GM23338 (cell line): ENCODE data around the gene EEF1G.

ENCODE experiments used
- CREB1 ChIP-seq: fragments of 250-450 bp; sonication (Bioruptor Pico); IDR thresholded peaks from 2 replicates; pipeline ENCODE4 v1.5.0; 2020; ENCODE audit warnings: low read depth, mild to moderate bottlenecking, moderate library complexity
- CTCF ChIP-seq, 2 experiments: fragments of 200-600 bp in 1 of 2; sonication (generic) in 1 of 2; conservative IDR thresholded peaks; 2 replicates each; pipeline versions ENCODE4 v1.5.1 to v1.6.1; 2016 to 2017; ENCODE audit warnings: antibody characterized with exemption in 2 of 2, low read depth in 2 of 2, mild to moderate bottlenecking in 2 of 2, moderate library complexity in 1 of 2
- ETS1 ChIP-seq: IDR thresholded peaks from 2 replicates; pipeline ENCODE4 v1.6.1; 2016; ENCODE audit warnings: antibody characterized with exemption
- EZH2 ChIP-seq: fragments of 200-600 bp; sonication (generic); IDR thresholded peaks from one replicate; pipeline ENCODE4 v1.8.0; 2017; ENCODE audit warnings: antibody characterized with exemption, mild to moderate bottlenecking, low read depth; ENCODE audit not compliant: unreplicated experiment
- EZH2phosphoT487 ChIP-seq: fragments of 200-600 bp; sonication (generic); IDR thresholded peaks from one replicate; pipeline ENCODE4 v1.8.1; 2018; ENCODE audit warnings: antibody characterized with exemption; ENCODE audit not compliant: unreplicated experiment
- JUNB ChIP-seq: IDR thresholded peaks from one replicate; pipeline ENCODE4 v1.6.1; 2016; ENCODE audit warnings: antibody characterized with exemption; ENCODE audit not compliant: unreplicated experiment
- POLR2AphosphoS5 ChIP-seq: IDR thresholded peaks from 2 replicates; pipeline ENCODE4 v1.6.1; 2016; ENCODE audit warnings: antibody characterized with exemption, low read depth
- ZNF462 ChIP-seq: fragments of 250-450 bp; sonication (Bioruptor Pico); IDR thresholded peaks from 2 replicates; pipeline ENCODE4 v1.5.0; 2020; ENCODE audit warnings: mild to moderate bottlenecking, moderate library complexity

GRCh38 chr11:62534779-62535545, 38.7 kb downstream of the EEF1G start:
- no peak for TF ChIP-seq JUNB
- TF ChIP-seq EZH2 = no peak
- no peak for TF ChIP-seq POLR2AphosphoS5
- no peak for TF ChIP-seq CTCF (conservative IDR thresholded peaks at IDR 0.05; ENCODE audit: low read depth in 2 of 2)
- TF ChIP-seq ETS1 = no peak
- no peak for TF ChIP-seq CREB1 (CRISPR knock-in tag)
- no peak for TF ChIP-seq ZNF462 (CRISPR knock-in tag)
- TF ChIP-seq EZH2phosphoT487 = no peak
